Duodenal mucosa (tissue), 2 donors: ENCODE measurements around the gene UBE2E2.

Experiments
- H3K27ac ChIP-seq: one replicate; pipeline ENCODE4 v1.7.0; 2013; ENCODE audit warnings: low read depth, low read length
- H3K27me3 ChIP-seq, 2 donors: one replicate each; pipeline ENCODE4 v1.7.0; 2013; ENCODE audit warnings: low read length in 2 of 2, control low read depth in 1 of 2; ENCODE audit not compliant: insufficient read depth in 2 of 2, control insufficient read depth in 1 of 2
- H3K36me3 ChIP-seq, 2 donors: one replicate each; pipeline ENCODE4 v1.7.0; 2013; ENCODE audit warnings: low read length in 2 of 2, control low read depth in 1 of 2; ENCODE audit not compliant: insufficient read depth in 2 of 2, control insufficient read depth in 1 of 2
- H3K4me1 ChIP-seq, 2 donors: one replicate each; pipeline ENCODE4 v1.7.0; 2013; ENCODE audit warnings: low read length in 2 of 2, control low read depth in 1 of 2; ENCODE audit not compliant: insufficient read depth in 2 of 2, control insufficient read depth in 1 of 2
- H3K4me3 ChIP-seq, 2 donors: one replicate each; pipeline ENCODE4 v1.7.0; 2013; ENCODE audit warnings: low read length in 2 of 2, low read depth in 1 of 2
- H3K9ac ChIP-seq, 2 donors: one replicate each; pipeline ENCODE4 v1.7.0; 2013; ENCODE audit warnings: low read length in 2 of 2, low read depth in 1 of 2
- H3K9me3 ChIP-seq, 2 donors: one replicate each; pipeline ENCODE4 v1.7.0; 2013; ENCODE audit warnings: low read length in 2 of 2, control low read depth in 1 of 2; ENCODE audit not compliant: control insufficient read depth in 1 of 2

Gene UBE2E2

GRCh38 chr3:23533996-23534395 lies 330.9 kb downstream of the UBE2E2 start:
- no peak overlapping the region for H3K27ac ChIP-seq
- H3K4me3 ChIP-seq: no peak overlapping the region
- H3K4me1 ChIP-seq: no peaks in the 10 kb centered on the region

GRCh38 chr3:23537101-23537551 lies 334.0 kb downstream of the UBE2E2 start:
- Histone ChIP-seq H3K4me1 (no peaks in the 10 kb centered on the region), H3K27ac (no peak overlapping the region), H3K9me3 (no peaks in the 10 kb centered on the region), H3K36me3 (no peaks in the 10 kb centered on the region), H3K4me3 (no peak overlapping the region), H3K27me3 (no peaks in the 10 kb centered on the region), H3K9ac (no peak overlapping the region)

More at GRCh38 chr3:23533996-23534395, 330.9 kb downstream of the UBE2E2 start:
- Histone ChIP-seq H3K27me3 (no peaks in the 10 kb centered on the region), H3K9me3 (no peaks in the 10 kb centered on the region), H3K9ac (no peak overlapping the region), H3K36me3 (no peaks in the 10 kb centered on the region)

GRCh38 chr3:23539185-23539584 lies 336.1 kb downstream of the UBE2E2 start:
- H3K36me3 ChIP-seq: no peaks in the 10 kb centered on the region
- no peaks in the 10 kb centered on the region for H3K27me3 ChIP-seq
- H3K4me3 ChIP-seq: no peak overlapping the region
- H3K27ac ChIP-seq: no peak overlapping the region
- H3K9me3 ChIP-seq: no peaks in the 10 kb centered on the region
- no peaks in the 10 kb centered on the region for H3K4me1 ChIP-seq
- H3K9ac ChIP-seq: no peak overlapping the region

- H3K27ac ChIP-seq: no peak overlapping the region
- H3K27me3 ChIP-seq: no peaks in the 10 kb centered on the region
- no peak overlapping the region for H3K9ac ChIP-seq
- H3K4me3 ChIP-seq: no peak overlapping the region
- no peaks in the 10 kb centered on the region for H3K4me1 ChIP-seq
- no peaks in the 10 kb centered on the region for H3K36me3 ChIP-seq
- H3K9me3 ChIP-seq: no peaks in the 10 kb centered on the region
These were observed 337.5 kb downstream of the UBE2E2 start for GRCh38 chr3:23540600-23540999.

- H3K27ac ChIP-seq: no peak overlapping the region
- H3K9me3 ChIP-seq: no peaks in the 10 kb centered on the region
- no peak overlapping the region for H3K9ac ChIP-seq
- H3K4me3 ChIP-seq: no peak overlapping the region
- H3K36me3 ChIP-seq: no peaks in the 10 kb centered on the region
- H3K4me1 ChIP-seq: no peaks in the 10 kb centered on the region
- H3K27me3 ChIP-seq: no peaks in the 10 kb centered on the region
These were observed 339.0 kb downstream of the UBE2E2 start for GRCh38 chr3:23542079-23542478.

- Histone ChIP-seq H3K4me3 (no peak overlapping the region), H3K27ac (no peak overlapping the region), H3K9me3 (no peaks in the 10 kb centered on the region), H3K9ac (no peak overlapping the region), H3K27me3 (no peaks in the 10 kb centered on the region), H3K4me1 (no peaks in the 10 kb centered on the region), H3K36me3 (no peaks in the 10 kb centered on the region)
These were observed 343.1 kb downstream of the UBE2E2 start for GRCh38 chr3:23546181-23546580.

- Histone ChIP-seq H3K9me3 (no peaks in the 10 kb centered on the region), H3K4me1 (no peaks in the 10 kb centered on the region)
These were observed 345.0 kb downstream of the UBE2E2 start for GRCh38 chr3:23547905-23548650.

GRCh38 chr3:23548706-23549105 lies 345.6 kb downstream of the UBE2E2 start:
- Histone ChIP-seq H3K36me3 (no peaks in the 10 kb centered on the region), H3K4me3 (no peak overlapping the region), H3K27me3 (no peaks in the 10 kb centered on the region), H3K9ac (no peak overlapping the region), H3K9me3 (no peaks in the 10 kb centered on the region), H3K4me1 (no peaks in the 10 kb centered on the region), H3K27ac (no peak overlapping the region)

More at GRCh38 chr3:23547905-23548650, 345.0 kb downstream of the UBE2E2 start:
- Histone ChIP-seq H3K36me3 (no peaks in the 10 kb centered on the region), H3K27ac (no peak overlapping the region), H3K27me3 (no peaks in the 10 kb centered on the region), H3K9ac (no peak overlapping the region), H3K4me3 (no peak overlapping the region)

GRCh38 chr3:23549148-23549910 lies 346.2 kb downstream of the UBE2E2 start:
- H3K27ac ChIP-seq: no peak overlapping the region
- no peaks in the 10 kb centered on the region for H3K4me1 ChIP-seq
- H3K9ac ChIP-seq: no peak overlapping the region
- H3K4me3 ChIP-seq: no peak overlapping the region
- H3K36me3 ChIP-seq: no peaks in the 10 kb centered on the region
- H3K9me3 ChIP-seq: no peaks in the 10 kb centered on the region
- H3K27me3 ChIP-seq: no peaks in the 10 kb centered on the region

- Histone ChIP-seq H3K36me3 (no peaks in the 10 kb centered on the region), H3K4me3 (no peak overlapping the region), H3K9ac (no peak overlapping the region), H3K9me3 (no peaks in the 10 kb centered on the region), H3K4me1 (no peaks in the 10 kb centered on the region), H3K27ac (no peak overlapping the region), H3K27me3 (no peaks in the 10 kb centered on the region)
These were observed 347.3 kb downstream of the UBE2E2 start for GRCh38 chr3:23550402-23550801.
